Eye (tissue), 1 donor: ENCODE data around the gene MYO9A.
"Not testable (repeated sequence)": the region's sequence is repeated elsewhere in the genome, so short reads cannot be mapped to it uniquely, and the experiment has no call there.

Experiments
- DNase-seq: peaks from one replicate; pipeline ENCODE4 v3.0.0-alpha.2; 2015

The MYO9A gene

GRCh38 chr15:71939981-71940588 lies 177.9 kb downstream of the MYO9A start:
- no peak for DNase-seq

- DNase-seq, result no peak
Measured at GRCh38 chr15:71937650-71938311, 180.2 kb downstream of the MYO9A start.

GRCh38 chr15:71934446-71934845 lies 183.5 kb downstream of the MYO9A start:
- no peak for DNase-seq

- DNase-seq, result no peak
Measured at GRCh38 chr15:71932689-71933088, 185.3 kb downstream of the MYO9A start.

GRCh38 chr15:71931261-71931660 lies 186.7 kb downstream of the MYO9A start:
- DNase-seq, result no peak

GRCh38 chr15:71925145-71925544 lies 192.8 kb downstream of the MYO9A start:
- no peak for DNase-seq

GRCh38 chr15:71921191-71921590 lies 196.8 kb downstream of the MYO9A start:
- DNase-seq, result no peak

GRCh38 chr15:71920573-71920972 lies 197.4 kb downstream of the MYO9A start:
- no peak for DNase-seq

- peak; percentile 8 for DNase-seq
Measured at GRCh38 chr15:71916834-71917233, 201.1 kb downstream of the MYO9A start.

- no peak for DNase-seq
Measured at GRCh38 chr15:71914092-71914491, 203.9 kb downstream of the MYO9A start.

GRCh38 chr15:71899674-71900073 lies 218.3 kb downstream of the MYO9A start:
- no peak for DNase-seq

- DNase-seq, result no peak
Measured at GRCh38 chr15:71893691-71894090, 224.3 kb downstream of the MYO9A start.

GRCh38 chr15:71892335-71892734 lies 225.6 kb downstream of the MYO9A start:
- no peak for DNase-seq

GRCh38 chr15:71891026-71891425 lies 226.9 kb downstream of the MYO9A start:
- DNase-seq, result no peak

- no peak for DNase-seq
Measured at GRCh38 chr15:71889947-71890346, 228.0 kb downstream of the MYO9A start.

GRCh38 chr15:71889385-71889784 lies 228.6 kb downstream of the MYO9A start:
- DNase-seq, result no peak

GRCh38 chr15:71888797-71889196 lies 229.2 kb downstream of the MYO9A start:
- DNase-seq, result no peak

- DNase-seq, result no peak
Measured at GRCh38 chr15:71885390-71885789, 232.6 kb downstream of the MYO9A start.

- no peak for DNase-seq
Measured at GRCh38 chr15:71883447-71883846, 234.5 kb downstream of the MYO9A start.

- DNase-seq, result no peak
Measured at GRCh38 chr15:71880276-71880675, 237.7 kb downstream of the MYO9A start.

GRCh38 chr15:71874245-71874644 lies 243.7 kb downstream of the MYO9A start:
- no peak for DNase-seq

GRCh38 chr15:71858232-71858631 lies 259.7 kb downstream of the MYO9A start:
- not testable (repeated sequence) for DNase-seq

GRCh38 chr15:71853543-71853942 lies 264.4 kb downstream of the MYO9A start:
- no peak for DNase-seq

GRCh38 chr15:71844916-71845315 lies 273.0 kb downstream of the MYO9A start:
- no peak for DNase-seq

- DNase-seq, result no peak
Measured at GRCh38 chr15:71841563-71841962, 276.4 kb downstream of the MYO9A start.
